NB4 (cell line): ENCODE data around the gene SHE.

ENCODE experiments used
- MAX ChIP-seq: IDR thresholded peaks from 2 replicates; pipeline ENCODE4 v1.6.1; 2011; ENCODE audit warnings: low read depth, low read length
- MYC ChIP-seq: IDR thresholded peaks from 2 replicates; pipeline ENCODE4 v1.6.1; 2011; ENCODE audit warnings: low read depth, low read length
- POLR2A ChIP-seq: IDR thresholded peaks from 2 replicates; pipeline ENCODE4 v1.6.1; 2011; ENCODE audit warnings: mild to moderate bottlenecking; ENCODE audit not compliant: insufficient read length; ENCODE audit errors: extremely low read depth
- TF ChIP-seq, protein P1 (sequence below): IDR thresholded peaks from one replicate; pipeline ENCODE4 v1.5.1; 2012; ENCODE audit warnings: low read depth, low read length

- TF ChIP-seq, protein P1, sequence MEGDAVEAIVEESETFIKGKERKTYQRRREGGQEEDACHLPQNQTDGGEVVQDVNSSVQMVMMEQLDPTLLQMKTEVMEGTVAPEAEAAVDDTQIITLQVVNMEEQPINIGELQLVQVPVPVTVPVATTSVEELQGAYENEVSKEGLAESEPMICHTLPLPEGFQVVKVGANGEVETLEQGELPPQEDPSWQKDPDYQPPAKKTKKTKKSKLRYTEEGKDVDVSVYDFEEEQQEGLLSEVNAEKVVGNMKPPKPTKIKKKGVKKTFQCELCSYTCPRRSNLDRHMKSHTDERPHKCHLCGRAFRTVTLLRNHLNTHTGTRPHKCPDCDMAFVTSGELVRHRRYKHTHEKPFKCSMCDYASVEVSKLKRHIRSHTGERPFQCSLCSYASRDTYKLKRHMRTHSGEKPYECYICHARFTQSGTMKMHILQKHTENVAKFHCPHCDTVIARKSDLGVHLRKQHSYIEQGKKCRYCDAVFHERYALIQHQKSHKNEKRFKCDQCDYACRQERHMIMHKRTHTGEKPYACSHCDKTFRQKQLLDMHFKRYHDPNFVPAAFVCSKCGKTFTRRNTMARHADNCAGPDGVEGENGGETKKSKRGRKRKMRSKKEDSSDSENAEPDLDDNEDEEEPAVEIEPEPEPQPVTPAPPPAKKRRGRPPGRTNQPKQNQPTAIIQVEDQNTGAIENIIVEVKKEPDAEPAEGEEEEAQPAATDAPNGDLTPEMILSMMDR: no peak
- no peak for TF ChIP-seq MYC
- TF ChIP-seq POLR2A: no peak
- no peak for TF ChIP-seq MAX
Observed at GRCh38 chr1:154541231-154541630, 39.0 kb upstream of the SHE start.
